ENCODE measurements around the gene TFIP11. TPM values are rescaled to one million over a fixed set of nuclear protein-coding genes. Genes with fewer than 3 reads are reported as not detected.

TFIP11 gene
- total and polyA plus RNA-seq, 9 of the 15 experiments (the other 6 are each of a cell fraction or from before 2014, with no cell fraction given), result 11.5 to 38.1 (median 25.2) TPM

- TF ChIP-seq ZBTB40 (IDR thresholded peaks at IDR 0.05) (peak; percentile 97), ZBTB40 (CRISPR knock-in tag; IDR thresholded peaks at IDR 0.05) (no peak), NRF1 (conservative IDR thresholded peaks at IDR 0.05 in 1 of 2, IDR thresholded peaks at IDR 0.05 in 1 of 2) (peak in 1 of 2 experiments; percentile 44; a peak in 3 of 4 replicates), FOXM1 (IDR thresholded peaks at IDR 0.05; ENCODE audit: low read depth) (0 out of 2 replicates have a peak, but pooled peaks have one; percentile 11), FOXM1 (CRISPR knock-in tag; IDR thresholded peaks at IDR 0.05; ENCODE audit: low read depth) (no peak), NR1H2 (CRISPR knock-in tag; IDR thresholded peaks at IDR 0.05) (no peak), MXI1 (IDR thresholded peaks at IDR 0.05; ENCODE audit: low read depth, low read length) (peak; percentile 80), MCM3 (IDR thresholded peaks at IDR 0.05) (no peak), PKNOX1 (IDR thresholded peaks at IDR 0.05) (peak; percentile 38; the same call in 1 of the 2 replicates), MTA2 (IDR thresholded peaks at IDR 0.05; ENCODE audit: low read depth) (no peak), POLR2G (IDR thresholded peaks at IDR 0.05; ENCODE audit: low read depth, low read length) (peak; percentile 84), BRD4 (IDR thresholded peaks at IDR 0.05) (no peak), RB1 (IDR thresholded peaks at IDR 0.05; ENCODE audit: low read depth) (peak; percentile 30; the same call in 1 of the 2 replicates), HCFC1 (IDR thresholded peaks at IDR 0.05; ENCODE audit: low read depth, low read length) (peak; percentile 82)
- TF ChIP-seq, protein P1, sequence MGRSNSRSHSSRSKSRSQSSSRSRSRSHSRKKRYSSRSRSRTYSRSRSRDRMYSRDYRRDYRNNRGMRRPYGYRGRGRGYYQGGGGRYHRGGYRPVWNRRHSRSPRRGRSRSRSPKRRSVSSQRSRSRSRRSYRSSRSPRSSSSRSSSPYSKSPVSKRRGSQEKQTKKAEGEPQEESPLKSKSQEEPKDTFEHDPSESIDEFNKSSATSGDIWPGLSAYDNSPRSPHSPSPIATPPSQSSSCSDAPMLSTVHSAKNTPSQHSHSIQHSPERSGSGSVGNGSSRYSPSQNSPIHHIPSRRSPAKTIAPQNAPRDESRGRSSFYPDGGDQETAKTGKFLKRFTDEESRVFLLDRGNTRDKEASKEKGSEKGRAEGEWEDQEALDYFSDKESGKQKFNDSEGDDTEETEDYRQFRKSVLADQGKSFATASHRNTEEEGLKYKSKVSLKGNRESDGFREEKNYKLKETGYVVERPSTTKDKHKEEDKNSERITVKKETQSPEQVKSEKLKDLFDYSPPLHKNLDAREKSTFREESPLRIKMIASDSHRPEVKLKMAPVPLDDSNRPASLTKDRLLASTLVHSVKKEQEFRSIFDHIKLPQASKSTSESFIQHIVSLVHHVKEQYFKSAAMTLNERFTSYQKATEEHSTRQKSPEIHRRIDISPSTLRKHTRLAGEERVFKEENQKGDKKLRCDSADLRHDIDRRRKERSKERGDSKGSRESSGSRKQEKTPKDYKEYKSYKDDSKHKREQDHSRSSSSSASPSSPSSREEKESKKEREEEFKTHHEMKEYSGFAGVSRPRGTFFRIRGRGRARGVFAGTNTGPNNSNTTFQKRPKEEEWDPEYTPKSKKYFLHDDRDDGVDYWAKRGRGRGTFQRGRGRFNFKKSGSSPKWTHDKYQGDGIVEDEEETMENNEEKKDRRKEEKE (IDR thresholded peaks at IDR 0.05; ENCODE audit: borderline replicate concordance in 1 of 2, control insufficient read depth in 1 of 2, low read depth in 2 of 2, low read length in 1 of 2), result 0 out of 4 replicates have a peak, but pooled peaks of 1 of the 2 experiments have one; percentile 48
Measured at GRCh38 chr22:26512149-26512793, at the start of gene TFIP11 (continued).
